Prostate gland (tissue), 2 donors: ENCODE measurements around the gene LTF. TPM values are rescaled to one million over a fixed set of nuclear protein-coding genes. Genes with fewer than 3 reads are reported as not detected.
"Not testable (repeated sequence)": the region's sequence is repeated elsewhere in the genome, so short reads cannot be mapped to it uniquely, and the experiment has no call there.

Source experiments
- DNase-seq: peaks from one replicate; pipeline ENCODE4 v3.0.0-alpha.2; 2019; ENCODE audit warnings: low spot score
- H3K27ac ChIP-seq, 2 donors: fragments of 200-600 bp; sonication (generic); 2 replicates each; pipeline ENCODE4 v1.5.1; 2017 to 2019
- H3K27me3 ChIP-seq: fragments of 200-600 bp; sonication (generic); replicated peaks from 2 replicates; pipeline ENCODE4 v1.5.1; 2019; ENCODE audit not compliant: insufficient read depth
- H3K36me3 ChIP-seq, 2 donors: fragments of 200-600 bp; sonication (generic); 1 replicate in 1 of 2; 2 replicates in 1 of 2; pipeline versions ENCODE4 v1.5.1 to v1.8.1; 2017 to 2019
- H3K4me1 ChIP-seq: fragments of 200-600 bp; sonication (generic); replicated peaks from 2 replicates; pipeline ENCODE4 v1.5.1; 2019
- H3K4me3 ChIP-seq, 2 donors: fragments of 200-600 bp; sonication (generic); 2 replicates each; pipeline ENCODE4 v1.5.1; 2017 to 2019
- H3K9me3 ChIP-seq: fragments of 200-600 bp; sonication (generic); 2 replicates; pipeline ENCODE4 v1.5.1; 2017
- CTCF ChIP-seq, 4 experiments: fragments of 200-600 bp in 2 of 4; fragments of 450-650 bp in 2 of 4; sonication (generic) in 2 of 4; IDR thresholded peaks; 1 replicate in 3 of 4; 2 replicates in 1 of 4; pipeline ENCODE4 v1.5.1; 2016 to 2019; ENCODE audit warnings: antibody characterized with exemption in 4 of 4, mild to moderate bottlenecking in 2 of 4, moderate library complexity in 2 of 4
- POLR2A ChIP-seq: fragments of 450-650 bp; IDR thresholded peaks from one replicate; pipeline ENCODE4 v1.6.1; 2016; ENCODE audit warnings: antibody characterized with exemption, mild to moderate bottlenecking
- POLR2AphosphoS5 ChIP-seq: sonication (generic); formaldehyde crosslinking; IDR thresholded peaks from one replicate; pipeline ENCODE4 v1.6.1; 2017; ENCODE audit warnings: antibody characterized with exemption
- WGBS: methylation state at CpG from one replicate; pipeline ENCODE4 v1.1.5; 2018; 5-methylcytosine and 5-hydroxymethylcytosine counted together
- intact Hi-C: fragments of 100-400 bp; cut with DNase I; formaldehyde crosslinking; loops from one replicate; pipeline ENCODE4 v1.14.2; 2022
- total RNA-seq, 2 donors: library from RNA; depleted of rRNA; stranded (reverse); fragments of >200 nt; gene quantifications; one replicate each; pipeline ENCODE4 v1.1.0, GENCODE V29; 2016

The LTF gene
- total RNA-seq, 2 donors from 2014 or later: 22.6 to 130 TPM

GRCh38 chr3:46406788-46407611, 57.7 kb downstream of the LTF start, which contains the start of the genes CCR5AS and CCRL2:
CCR5AS (minus strand) TSS chr3:46407066.
CCRL2 (plus strand) TSS chr3:46407259; CDS start chr3:46408080, 821 bp downstream.
- Histone ChIP-seq H3K36me3 (no peaks in the 10 kb centered on the region), H3K27me3 (no peaks in the 10 kb centered on the region), H3K4me3 (no peak within 1 kb of the TSS), H3K9me3 (no peaks in the 10 kb centered on the region), H3K27ac (peak within 1 kb of the TSS in 1 of 2 donors; percentile 61), H3K4me1 (peaks cover 2% of the 10 kb centered on the region)
- WGBS: 64% methylated on average over 20 of the region's 20 CpGs
- TF ChIP-seq POLR2AphosphoS5 (peak; percentile 35), POLR2A (peak; percentile 24), CTCF (IDR thresholded peaks at IDR 0.05) (no peak)
- DNase-seq: no peak
- intact Hi-C loops: no loop called here

GRCh38 chr3:46406443-46406787, 58.3 kb downstream of the LTF start:
- H3K9me3 ChIP-seq: no peaks in the 10 kb centered on the region
- H3K27ac ChIP-seq: peak overlapping the region in 1 of 2 donors; percentile 17
- intact Hi-C loops: no loop called here
- TF ChIP-seq POLR2AphosphoS5: no peak
- no peak for TF ChIP-seq POLR2A
- WGBS: 79% methylated on average over 4 of the region's 4 CpGs
- peaks cover 2% of the 10 kb centered on the region for H3K4me1 ChIP-seq
- no peaks in the 10 kb centered on the region for H3K36me3 ChIP-seq
- no peaks in the 10 kb centered on the region for H3K27me3 ChIP-seq
- no peak for DNase-seq
- H3K4me3 ChIP-seq: no peak overlapping the region

GRCh38 chr3:46405301-46406019, 59.2 kb downstream of the LTF start:
- Histone ChIP-seq H3K36me3 (no peaks in the 10 kb centered on the region), H3K27me3 (no peaks in the 10 kb centered on the region), H3K27ac (peak overlapping the region; percentile 27 to 61), H3K9me3 (no peaks in the 10 kb centered on the region), H3K4me3 (no peak overlapping the region), H3K4me1 (peaks cover 2% of the 10 kb centered on the region)
- TF ChIP-seq POLR2A: no peak
- TF ChIP-seq POLR2AphosphoS5: peak; percentile 16
- intact Hi-C loops: no loop called here
- 16% methylated on average over 11 of the region's 11 CpGs for WGBS
- peak; percentile 50 for DNase-seq

GRCh38 chr3:46402902-46403301, 61.8 kb downstream of the LTF start:
- H3K4me1 ChIP-seq, intact Hi-C loops, DNase-seq, H3K27me3 ChIP-seq, H3K36me3 ChIP-seq, H3K27ac ChIP-seq, H3K9me3 ChIP-seq, H3K4me3 ChIP-seq: not testable (repeated sequence)
- 97% methylated on average over 4 of the region's 4 CpGs for WGBS

GRCh38 chr3:46401579-46401978, 63.1 kb downstream of the LTF start:
- 94% methylated on average over 2 of the region's 2 CpGs for WGBS
- Histone ChIP-seq H3K36me3 (no peaks in the 10 kb centered on the region), H3K9me3 (no peaks in the 10 kb centered on the region), H3K27me3 (no peaks in the 10 kb centered on the region), H3K4me3 (no peak overlapping the region), H3K4me1 (peaks cover 2% of the 10 kb centered on the region), H3K27ac (no peak overlapping the region)
- TF ChIP-seq POLR2AphosphoS5: no peak
- no peak for TF ChIP-seq CTCF (IDR thresholded peaks at IDR 0.05)
- no peak for TF ChIP-seq POLR2A
- intact Hi-C loops: no loop called here
- no peak for DNase-seq

- TF ChIP-seq POLR2A (no peak), CTCF (IDR thresholded peaks at IDR 0.05) (no peak), POLR2AphosphoS5 (no peak)
- H3K27ac ChIP-seq: no peak overlapping the region
- intact Hi-C loops: no loop called here
- no peaks in the 10 kb centered on the region for H3K27me3 ChIP-seq
- DNase-seq: no peak
- no peaks in the 10 kb centered on the region for H3K36me3 ChIP-seq
- H3K9me3 ChIP-seq: no peaks in the 10 kb centered on the region
- 91% methylated on average over 5 of the region's 5 CpGs for WGBS
- no peak overlapping the region for H3K4me3 ChIP-seq
- peaks cover 2% of the 10 kb centered on the region for H3K4me1 ChIP-seq
Observed at GRCh38 chr3:46400846-46401245, 63.9 kb downstream of the LTF start.
